Urinary bladder (tissue), 4 donors: Measurements from ENCODE around the gene BCL2L2. TPM values are rescaled to one million over a fixed set of nuclear protein-coding genes. Genes with fewer than 3 reads are reported as not detected.

Source experiments
- DNase-seq: peaks from one replicate; pipeline ENCODE4 v3.0.0-alpha.2; 2015; ENCODE audit errors: extremely low spot score
- H3K27ac ChIP-seq: one replicate; pipeline ENCODE4 v1.5.1; 2013; ENCODE audit warnings: low read depth, mild to moderate bottlenecking, moderate library complexity
- H3K36me3 ChIP-seq: one replicate; pipeline ENCODE4 v1.6.1; 2013; ENCODE audit warnings: mild to moderate bottlenecking, moderate library complexity; ENCODE audit not compliant: insufficient read depth
- H3K4me1 ChIP-seq: one replicate; pipeline ENCODE4 v1.6.1; 2013; ENCODE audit warnings: mild to moderate bottlenecking, moderate library complexity; ENCODE audit not compliant: insufficient read depth
- H3K4me3 ChIP-seq: one replicate; pipeline ENCODE4 v1.5.1; 2013; ENCODE audit warnings: low read depth, low read length
- WGBS: extraction: QIAGEN DNeasy Blood & Tissue Kit; methylation state at CpG from one replicate; pipeline ENCODE4 v1.1.7; 2013; 5-methylcytosine and 5-hydroxymethylcytosine counted together
- polyA plus RNA-seq: library from polyadenylated mRNA; stranded (reverse); fragments of 200-250 nt; gene quantifications from one replicate; pipeline ENCODE4 v1.2.3, GENCODE V29; 2013
- small RNA-seq: library from RNA; depleted of rRNA; stranded (forward); fragments of <200 nt; gene quantifications from one replicate; pipeline ENCODE3, GENCODE V24; 2014
- total RNA-seq: library from RNA; depleted of rRNA; stranded (reverse); fragments of >200 nt; gene quantifications from one replicate; pipeline ENCODE4 v1.2.3, GENCODE V29; 2014
- donor health status: healthy with polysubstance abuse.
- donor health status: healthy.

Gene BCL2L2
- total and polyA plus RNA-seq, 2 donors = 19.2 to 118 TPM

DNA sequence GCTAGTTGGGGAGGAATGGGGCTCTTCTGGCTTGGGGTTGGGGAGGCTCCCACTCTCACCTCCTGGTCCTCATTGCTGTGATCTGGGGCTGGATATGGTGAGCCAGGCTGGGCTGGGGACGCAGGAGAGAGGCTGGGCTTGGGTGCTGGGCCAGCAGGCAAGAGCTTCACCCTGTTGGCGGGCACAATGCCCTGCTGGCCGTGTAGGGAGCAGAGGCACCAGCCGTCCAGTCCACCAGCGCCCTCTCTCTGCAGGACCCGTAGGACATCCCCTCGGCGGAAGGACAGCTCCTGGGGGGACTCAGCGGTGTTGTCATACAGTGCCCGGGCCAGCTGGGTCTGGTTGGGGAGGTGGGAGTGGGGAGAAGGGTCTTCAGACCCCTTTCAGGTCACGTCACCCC lies 53.9 kb downstream of the BCL2L2 start:
- 65% methylated on average over 11 of the region's 11 CpGs for WGBS
- H3K27ac ChIP-seq = no peak overlapping the region
- peaks cover 1% of the 10 kb centered on the region for H3K4me1 ChIP-seq
- no peak for DNase-seq
- H3K36me3 ChIP-seq = no peaks in the 10 kb centered on the region
- no peak overlapping the region for H3K4me3 ChIP-seq

DNA sequence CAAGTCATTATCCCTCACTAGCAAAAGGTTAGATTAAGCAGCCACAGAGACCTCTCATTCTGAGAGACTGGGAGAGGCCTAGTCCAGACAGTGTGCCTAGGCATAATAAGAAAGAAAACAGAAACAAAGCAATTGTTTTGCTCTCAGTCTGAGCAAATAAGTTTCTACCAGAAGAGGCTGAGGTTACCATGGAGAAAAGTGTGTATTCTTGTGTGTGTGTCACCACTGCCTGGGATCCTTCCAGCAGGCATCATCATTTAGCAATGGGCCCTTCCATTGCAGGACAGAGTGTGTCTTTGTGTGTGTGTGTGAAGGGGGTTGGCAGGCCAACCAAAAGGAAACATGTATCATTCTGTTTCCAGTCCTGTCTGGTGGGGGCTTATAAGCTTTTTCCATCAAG lies 54.7 kb downstream of the BCL2L2 start:
- Histone ChIP-seq H3K4me1 (peaks cover 1% of the 10 kb centered on the region), H3K27ac (no peak overlapping the region)

More for the DNA sequence above, 54.7 kb downstream of the BCL2L2 start:
- DNase-seq = no peak
- H3K4me3 ChIP-seq = no peak overlapping the region
- no peaks in the 10 kb centered on the region for H3K36me3 ChIP-seq

Small RNA genes lying within 50 kb of the gene (small RNA-seq; reads per million reads assigned to genes)
- gene RNU6-1046P = not detected

Other genes with a start within 250 kb of the BCL2L2 start
- gene CDH24, start 249.3 kb upstream of the BCL2L2 start, total RNA-seq = 6.4 TPM
- gene CDH24, start 249.3 kb upstream of the BCL2L2 start, polyA plus RNA-seq = 4.4 TPM
- gene ACIN1, start 211.7 kb upstream of the BCL2L2 start, total RNA-seq = 87.9 TPM
- gene ACIN1, start 211.7 kb upstream of the BCL2L2 start, polyA plus RNA-seq = 82.2 TPM
- 37.2 TPM for gene C14orf119, start 211.3 kb upstream of the BCL2L2 start, total RNA-seq
- gene C14orf119, start 211.3 kb upstream of the BCL2L2 start, polyA plus RNA-seq = 51.8 TPM
- gene CIROP, start 201.8 kb upstream of the BCL2L2 start, total RNA-seq = not detected
- gene CIROP, start 201.8 kb upstream of the BCL2L2 start, polyA plus RNA-seq = not detected
- not detected for gene CEBPE, start 187.6 kb upstream of the BCL2L2 start, total RNA-seq
- gene CEBPE, start 187.6 kb upstream of the BCL2L2 start, polyA plus RNA-seq = 0.06 TPM
- gene SLC7A8, start 123.2 kb upstream of the BCL2L2 start, total RNA-seq = 8.4 TPM
- 35.5 TPM for gene SLC7A8, start 123.2 kb upstream of the BCL2L2 start, polyA plus RNA-seq
- gene RNF212B, start 68.9 kb upstream of the BCL2L2 start, total RNA-seq = not detected
- 0.41 TPM for gene RNF212B, start 68.9 kb upstream of the BCL2L2 start, polyA plus RNA-seq
- gene HOMEZ, start 20.7 kb upstream of the BCL2L2 start, total RNA-seq = 7.9 TPM
- 12.4 TPM for gene HOMEZ, start 20.7 kb upstream of the BCL2L2 start, polyA plus RNA-seq
- 8.6 TPM for gene PPP1R3E, start 4.0 kb upstream of the BCL2L2 start, total RNA-seq
- 9.8 TPM for gene PPP1R3E, start 4.0 kb upstream of the BCL2L2 start, polyA plus RNA-seq
- 52.0 TPM for gene PABPN1, start 14.6 kb downstream of the BCL2L2 start, total RNA-seq
- gene PABPN1, start 14.6 kb downstream of the BCL2L2 start, polyA plus RNA-seq = 84.0 TPM
- gene SLC22A17, start 46.1 kb downstream of the BCL2L2 start, total RNA-seq = 30.5 TPM
- gene SLC22A17, start 46.1 kb downstream of the BCL2L2 start, polyA plus RNA-seq = 40.8 TPM
- 15.0 TPM for gene EFS, start 58.3 kb downstream of the BCL2L2 start, total RNA-seq
- 28.7 TPM for gene EFS, start 58.3 kb downstream of the BCL2L2 start, polyA plus RNA-seq
- not detected for gene IL25, start 66.0 kb downstream of the BCL2L2 start, total RNA-seq
- gene IL25, start 66.0 kb downstream of the BCL2L2 start, polyA plus RNA-seq = not detected
- gene CMTM5, start 70.2 kb downstream of the BCL2L2 start, total RNA-seq = 3.5 TPM
- gene CMTM5, start 70.2 kb downstream of the BCL2L2 start, polyA plus RNA-seq = 2.0 TPM
- gene MYH6, start 101.4 kb downstream of the BCL2L2 start, total RNA-seq = 0.26 TPM
- gene MYH6, start 101.4 kb downstream of the BCL2L2 start, polyA plus RNA-seq = not detected
- 29.9 TPM for gene MYH7, start 128.8 kb downstream of the BCL2L2 start, total RNA-seq
- gene MYH7, start 128.8 kb downstream of the BCL2L2 start, polyA plus RNA-seq = not detected
- 33.9 TPM for gene NGDN, start 162.9 kb downstream of the BCL2L2 start, total RNA-seq
- gene NGDN, start 162.9 kb downstream of the BCL2L2 start, polyA plus RNA-seq = 48.3 TPM
- gene ZFHX2, start 244.9 kb downstream of the BCL2L2 start, total RNA-seq = 0.32 TPM
- 0.71 TPM for gene ZFHX2, start 244.9 kb downstream of the BCL2L2 start, polyA plus RNA-seq
- gene THTPA, start 249.4 kb downstream of the BCL2L2 start, total RNA-seq = 7.1 TPM
- 25.3 TPM for gene THTPA, start 249.4 kb downstream of the BCL2L2 start, polyA plus RNA-seq